Activated B cell treated with CpG ODN at 0.5 μM for 24 hours (primary cell): ENCODE measurements around the gene TCF12. TPM values are rescaled to one million over a fixed set of nuclear protein-coding genes. Genes with fewer than 3 reads are reported as not detected.

Experiments used
- ATAC-seq: fragments of 200-7000 bp; cut with Tn5 transposase; one replicate; pipeline ENCODE4 v1.10.0; 2021; ENCODE audit warnings: low read depth, mild to moderate bottlenecking, moderate library complexity
- CTCF ChIA-PET: fragments of 350-600 bp; sonication (Branson Sonifier 250); formaldehyde crosslinking; loops from one replicate; lab custom pipeline; 2021; ENCODE audit warnings: antibody characterized with exemption; lab: Charles Lee
- POLR2A ChIA-PET: fragments of 350-600 bp; sonication (Branson Sonifier 250); formaldehyde crosslinking; loops from one replicate; lab custom pipeline; 2021; ENCODE audit warnings: antibody characterized with exemption; lab: Charles Lee
- DNase-seq: peaks from one replicate; pipeline ENCODE4 v3.0.0; 2022
- H3K27ac Mint-ChIP-seq: one replicate; pipeline ENCODE4 v1.8.0; 2020; ENCODE audit warnings: mixed read lengths
- H3K27me3 Mint-ChIP-seq: one replicate; pipeline ENCODE4 v1.8.0; 2021; ENCODE audit warnings: mixed read lengths
- H3K36me3 Mint-ChIP-seq: one replicate; pipeline ENCODE4 v1.8.0; 2021; ENCODE audit warnings: low read depth, mixed read lengths
- H3K4me1 Mint-ChIP-seq: one replicate; pipeline ENCODE4 v1.8.0; 2021; ENCODE audit warnings: mixed read lengths
- H3K4me3 Mint-ChIP-seq: one replicate; pipeline ENCODE4 v1.8.0; 2020; ENCODE audit warnings: mild to moderate bottlenecking, mixed read lengths
- H3K9me3 Mint-ChIP-seq: one replicate; pipeline ENCODE4 v1.8.0; 2020; ENCODE audit warnings: mixed read lengths
- intact Hi-C: fragments of 100-400 bp; cut with micrococcal nuclease; formaldehyde crosslinking; loops from one replicate; pipeline ENCODE4 v1.15.1; 2024
- total RNA-seq: library from RNA; stranded (reverse); gene quantifications from 2 replicates; pipeline ENCODE4 v1.2.3, GENCODE V29; 2022
- TF ChIP-seq, protein P1 (sequence below): fragments of 200-600 bp; IDR thresholded peaks from one replicate; pipeline ENCODE4 v1.8.0; 2022; ENCODE audit warnings: antibody characterized with exemption, mild to moderate bottlenecking

The TCF12 gene
- total RNA-seq, 1 donor from 2014 or later: 119 TPM

DNA sequence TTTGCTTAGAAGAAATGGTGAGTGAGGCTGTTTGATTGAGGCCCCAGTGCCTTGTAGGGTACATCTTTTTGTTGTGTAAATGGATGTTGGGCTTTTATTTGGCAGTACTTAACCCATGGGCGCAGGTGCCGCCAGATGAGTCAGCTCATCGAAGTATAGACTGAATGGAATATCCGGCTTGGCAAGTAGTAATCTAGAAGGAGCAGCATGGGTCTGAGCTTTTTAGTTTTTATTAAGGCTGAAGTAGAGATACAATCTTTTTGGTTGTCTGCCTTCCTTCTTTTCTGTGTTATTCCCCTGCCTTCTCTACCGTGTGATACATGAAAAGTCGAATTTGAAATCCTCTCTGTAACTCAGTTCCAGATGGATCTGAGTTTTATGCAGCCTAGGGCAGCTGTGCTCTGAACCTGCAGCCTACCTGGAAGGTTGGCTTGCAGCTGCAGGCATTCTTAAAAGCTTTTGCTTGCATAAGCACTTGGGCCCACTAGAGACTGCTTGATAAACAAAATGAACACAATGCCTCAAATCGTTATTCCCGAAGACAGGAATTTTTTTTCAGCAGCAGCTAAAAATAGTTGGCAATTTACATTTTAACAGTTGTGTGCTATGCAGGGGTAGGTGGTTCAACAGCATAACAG, 280.3 kb downstream of the TCF12 start:
- ChIA-PET POLR2A (interaction anchor here (1.4 kb wide), 1 partner anchor 102 kb away, joined by 5 read pairs; no protein-coding TSS in a partner anchor), CTCF (interaction anchor here (3.3 kb wide), 1 partner anchor 108 kb away, joined by 15 read pairs; no protein-coding TSS in a partner anchor)
- peaks cover 2% of the 10 kb centered on the region for H3K4me1 Mint-ChIP-seq
- no peaks in the 10 kb centered on the region for H3K9me3 Mint-ChIP-seq
- TF ChIP-seq, protein P1, sequence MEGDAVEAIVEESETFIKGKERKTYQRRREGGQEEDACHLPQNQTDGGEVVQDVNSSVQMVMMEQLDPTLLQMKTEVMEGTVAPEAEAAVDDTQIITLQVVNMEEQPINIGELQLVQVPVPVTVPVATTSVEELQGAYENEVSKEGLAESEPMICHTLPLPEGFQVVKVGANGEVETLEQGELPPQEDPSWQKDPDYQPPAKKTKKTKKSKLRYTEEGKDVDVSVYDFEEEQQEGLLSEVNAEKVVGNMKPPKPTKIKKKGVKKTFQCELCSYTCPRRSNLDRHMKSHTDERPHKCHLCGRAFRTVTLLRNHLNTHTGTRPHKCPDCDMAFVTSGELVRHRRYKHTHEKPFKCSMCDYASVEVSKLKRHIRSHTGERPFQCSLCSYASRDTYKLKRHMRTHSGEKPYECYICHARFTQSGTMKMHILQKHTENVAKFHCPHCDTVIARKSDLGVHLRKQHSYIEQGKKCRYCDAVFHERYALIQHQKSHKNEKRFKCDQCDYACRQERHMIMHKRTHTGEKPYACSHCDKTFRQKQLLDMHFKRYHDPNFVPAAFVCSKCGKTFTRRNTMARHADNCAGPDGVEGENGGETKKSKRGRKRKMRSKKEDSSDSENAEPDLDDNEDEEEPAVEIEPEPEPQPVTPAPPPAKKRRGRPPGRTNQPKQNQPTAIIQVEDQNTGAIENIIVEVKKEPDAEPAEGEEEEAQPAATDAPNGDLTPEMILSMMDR: no peak
- no peak for DNase-seq
- no peak overlapping the region for H3K27ac Mint-ChIP-seq
- intact Hi-C loops: loop anchor here (2.0 kb wide), 1 partner anchor 14 kb away; no protein-coding TSS in a partner anchor
- ATAC-seq: no peak
- no peaks in the 10 kb centered on the region for H3K27me3 Mint-ChIP-seq
- H3K36me3 Mint-ChIP-seq: peaks cover 42% of the 10 kb centered on the region
- H3K4me3 Mint-ChIP-seq: no peak overlapping the region

DNA sequence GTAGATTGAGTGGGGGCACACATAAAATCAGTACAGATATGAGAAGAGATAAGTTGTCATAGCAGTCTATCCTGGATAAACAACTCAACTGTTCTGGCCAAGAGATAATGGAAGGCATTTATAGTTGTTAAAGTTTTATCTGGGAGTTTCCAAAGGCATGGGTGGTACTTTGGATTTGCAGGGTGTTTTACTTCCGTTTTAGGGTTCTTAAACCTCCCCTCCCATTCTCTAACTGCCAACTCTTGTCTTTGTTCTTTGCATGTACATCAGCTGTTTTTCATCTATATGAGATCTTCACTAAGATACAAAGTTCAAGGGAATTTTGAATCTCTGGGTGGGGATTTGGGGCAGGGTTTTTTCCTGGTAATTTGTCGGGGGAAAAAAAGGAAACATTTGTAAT, 283.1 kb downstream of the TCF12 start:
- CTCF ChIA-PET: no interaction called here
- Mint-ChIP-seq H3K4me3 (no peak overlapping the region), H3K4me1 (peaks cover 7% of the 10 kb centered on the region), H3K27ac (no peak overlapping the region), H3K27me3 (no peaks in the 10 kb centered on the region), H3K9me3 (no peaks in the 10 kb centered on the region), H3K36me3 (peaks cover 29% of the 10 kb centered on the region)
- intact Hi-C loops: no loop called here
- POLR2A ChIA-PET: interaction anchor here (0.5 to 1.3 kb wide), 2 partner anchors 105 to 998 kb away, joined by 4 read pairs; no protein-coding TSS in a partner anchor
- TF ChIP-seq, protein P1: no peak
- no peak for DNase-seq
- no peak for ATAC-seq

DNA sequence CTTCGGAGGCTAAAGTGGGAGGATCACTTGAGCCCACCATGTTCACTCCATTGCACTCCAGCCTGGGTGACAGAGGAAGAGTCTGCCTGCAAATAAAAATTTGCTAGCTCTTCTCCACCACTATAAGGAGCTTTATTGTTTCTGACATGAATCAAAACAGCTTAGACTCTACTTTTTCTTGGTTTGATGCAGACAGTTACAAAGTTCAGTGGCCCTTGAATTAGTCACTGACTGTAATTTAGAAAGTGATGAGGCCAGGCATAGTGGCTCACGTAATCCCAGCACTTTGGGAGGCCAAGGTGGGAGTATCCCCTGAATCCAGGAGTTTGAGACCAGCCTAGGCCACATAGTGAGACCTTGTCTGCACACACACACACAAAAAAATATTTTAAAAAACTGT, 285.5 kb downstream of the TCF12 start:
- TF ChIP-seq, protein P1: no peak
- H3K27me3 Mint-ChIP-seq: no peaks in the 10 kb centered on the region
- H3K4me3 Mint-ChIP-seq: no peak overlapping the region
- peaks cover 12% of the 10 kb centered on the region for H3K36me3 Mint-ChIP-seq
- H3K4me1 Mint-ChIP-seq: peaks cover 9% of the 10 kb centered on the region
- CTCF ChIA-PET: interaction anchor here (1.0 kb wide), 1 partner anchor 9 kb away, joined by 3 read pairs; no protein-coding TSS in a partner anchor
- intact Hi-C loops: no loop called here
- no peaks in the 10 kb centered on the region for H3K9me3 Mint-ChIP-seq
- POLR2A ChIA-PET: no interaction called here
- no peak for ATAC-seq
- no peak overlapping the region for H3K27ac Mint-ChIP-seq
- DNase-seq: no peak

DNA sequence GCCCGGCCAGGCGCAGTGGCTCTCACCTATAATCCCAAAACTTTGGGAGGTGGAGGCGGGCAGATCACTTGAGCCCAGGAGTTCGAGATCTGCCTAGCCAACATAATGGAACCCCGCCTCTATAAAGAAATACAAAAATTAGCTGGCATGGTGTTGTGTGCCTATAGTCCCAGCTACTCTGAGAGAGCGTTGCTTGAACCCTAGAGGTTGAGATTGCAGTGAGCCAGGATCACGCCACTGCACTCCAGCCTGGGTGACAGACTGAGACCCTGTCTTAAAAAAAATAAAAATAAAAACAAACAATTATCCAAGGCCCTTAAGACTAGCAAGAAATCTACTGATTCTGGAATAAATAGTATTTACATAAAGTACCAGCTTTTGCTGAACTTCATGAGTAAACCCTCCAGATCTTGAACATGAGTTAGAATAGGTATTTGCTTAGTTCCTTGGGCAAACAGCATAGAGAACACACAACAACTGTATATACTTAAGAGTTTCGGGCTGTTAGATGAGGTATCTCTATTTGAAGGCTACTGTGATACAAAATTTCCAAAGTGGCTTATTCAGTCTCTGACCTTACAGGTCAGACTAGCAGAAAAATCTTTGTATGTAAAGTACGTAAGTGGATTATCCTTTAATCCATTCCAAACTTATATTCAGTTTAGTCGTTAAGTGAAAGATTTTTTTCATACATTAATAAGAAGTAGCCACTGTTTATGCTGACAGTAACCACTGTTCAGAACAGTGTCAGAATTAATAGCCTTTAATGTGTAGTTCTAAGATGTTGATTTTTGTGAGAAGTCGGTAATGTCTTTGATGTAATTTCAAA, 286.8 kb downstream of the TCF12 start:
- CTCF ChIA-PET: no interaction called here
- DNase-seq: no peak
- POLR2A ChIA-PET: no interaction called here
- TF ChIP-seq, protein P1: no peak
- intact Hi-C loops: no loop called here
- Mint-ChIP-seq H3K27me3 (no peaks in the 10 kb centered on the region), H3K27ac (no peak overlapping the region), H3K36me3 (peaks cover 11% of the 10 kb centered on the region), H3K4me1 (peaks cover 20% of the 10 kb centered on the region), H3K4me3 (no peak overlapping the region), H3K9me3 (no peaks in the 10 kb centered on the region)
- no peak for ATAC-seq

DNA sequence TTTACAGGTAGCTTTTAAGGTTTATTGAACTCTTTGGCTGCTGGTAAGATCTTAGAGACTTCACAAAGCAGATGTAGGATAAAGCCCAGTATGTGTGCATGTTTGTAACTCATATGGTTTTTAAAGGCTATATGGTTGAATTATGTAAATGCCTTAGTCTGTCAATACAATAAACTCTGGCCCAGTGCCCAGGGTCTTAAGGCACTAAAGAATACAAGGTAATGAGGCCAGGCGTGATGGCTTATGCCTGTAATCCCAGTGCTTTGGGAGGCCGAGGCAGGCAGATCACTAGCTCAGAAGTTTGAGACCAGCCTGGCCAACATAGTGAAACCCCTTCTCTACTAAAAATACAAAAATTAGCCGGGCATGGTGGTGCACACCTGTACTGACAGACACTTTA, 287.6 kb downstream of the TCF12 start:
- H3K4me1 Mint-ChIP-seq: peaks cover 20% of the 10 kb centered on the region
- H3K4me3 Mint-ChIP-seq: no peak overlapping the region
- CTCF ChIA-PET: interaction anchor here (1.0 kb wide), 1 partner anchor 59 kb away, joined by 3 read pairs; no protein-coding TSS in a partner anchor
- POLR2A ChIA-PET: interaction anchor here (0.7 to 1.2 kb wide), 4 partner anchors 11 to 1484 kb away, joined by 4 to 13 read pairs (median 8); no protein-coding TSS in a partner anchor
- H3K27me3 Mint-ChIP-seq: no peaks in the 10 kb centered on the region
- ATAC-seq: no peak
- peaks cover 9% of the 10 kb centered on the region for H3K36me3 Mint-ChIP-seq
- no peaks in the 10 kb centered on the region for H3K9me3 Mint-ChIP-seq
- intact Hi-C loops: no loop called here
- no peak overlapping the region for H3K27ac Mint-ChIP-seq
- TF ChIP-seq, protein P1: no peak
- no peak for DNase-seq
